ENCODE data around the gene GALNT12. TPM values are rescaled to one million over a fixed set of nuclear protein-coding genes. Genes with fewer than 3 reads are reported as not detected.

The GALNT12 gene
- polyA plus RNA-seq, 3 donors: 2.8 to 4.5 (median 3.3) TPM

Other genes starting within 250 kb of the GALNT12 start
- under 1 TPM in 1 of 3 donors, not detected in 2; 0.01 TPM for gene GABBR2, start 98.7 kb upstream of the GALNT12 start, polyA plus RNA-seq
- gene ANKS6, start 11.1 kb upstream of the GALNT12 start, polyA plus RNA-seq: 10 to 100 TPM in 2 of 3 donors, 1 to 10 TPM in 1; 8.5 to 13.0 (median 10.4) TPM
- 10 to 100 TPM in 2 of 3 donors, 1 to 10 TPM in 1; 7.5 to 61.5 (median 13.5) TPM for gene COL15A1, start 136.2 kb downstream of the GALNT12 start, polyA plus RNA-seq